HL-60/S4 (cell line): Measurements from ENCODE around the gene SPECC1L.

Source experiments
- in situ Hi-C: fragments of 300-500 bp; cut with MboI; formaldehyde crosslinking; loops from 2 replicates; pipeline ENCODE4 v1.14.3; 2022; ENCODE audit warnings: low sequenced_read_pairs

SPECC1L gene

DNA sequence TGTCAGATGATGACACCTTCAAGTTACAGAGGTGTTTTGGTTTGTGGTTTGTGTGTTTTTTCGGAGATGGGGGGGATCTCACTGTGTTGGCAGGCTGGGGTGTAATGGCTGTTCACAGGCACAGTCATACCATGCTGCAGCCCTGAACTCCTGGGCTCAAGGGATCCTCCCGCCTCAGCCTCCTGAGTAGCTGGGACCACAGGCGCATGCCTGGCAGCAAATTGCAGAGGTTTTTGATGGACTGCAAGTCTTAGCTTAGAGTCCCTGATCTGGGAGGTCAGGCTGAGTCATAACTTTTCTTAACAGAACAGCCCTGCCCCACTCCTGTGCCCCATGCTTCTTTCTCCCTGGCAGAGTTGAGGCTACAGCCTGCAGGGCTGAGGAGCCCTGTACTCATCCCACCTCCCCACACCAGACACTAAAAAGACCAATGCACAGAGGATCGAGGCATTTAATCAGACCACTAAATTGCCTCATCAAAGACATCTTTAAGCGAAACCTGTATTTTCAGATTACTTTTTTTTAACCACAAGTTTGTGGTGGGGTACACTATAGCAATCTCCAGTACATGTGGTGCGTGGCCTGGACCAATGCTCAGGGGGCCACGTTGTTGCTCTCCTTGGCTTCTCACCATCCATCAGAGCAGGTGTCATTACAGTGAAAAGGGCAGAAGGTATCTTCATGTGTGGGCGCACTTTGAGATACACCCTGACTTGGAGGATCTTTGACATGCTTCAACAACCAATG lies 139.7 kb downstream of the SPECC1L start:
- in situ Hi-C loops = loop anchor here (10.0 kb wide), 1 partner anchor 65 kb away; no protein-coding TSS in a partner anchor

GRCh38 chr22:24411256-24412004 lies 140.8 kb downstream of the SPECC1L start:
- in situ Hi-C loops = loop anchor here (10.0 kb wide), 1 partner anchor 67 kb away; no protein-coding TSS in a partner anchor

GRCh38 chr22:24412274-24412673 lies 141.6 kb downstream of the SPECC1L start:
- in situ Hi-C loops = loop anchor here (10.0 kb wide), 1 partner anchor 67 kb away; no protein-coding TSS in a partner anchor

- in situ Hi-C loops = loop anchor here (10.0 kb wide), 1 partner anchor 68 kb away; no protein-coding TSS in a partner anchor
Observed at GRCh38 chr22:24413271-24413670, 142.6 kb downstream of the SPECC1L start.

DNA sequence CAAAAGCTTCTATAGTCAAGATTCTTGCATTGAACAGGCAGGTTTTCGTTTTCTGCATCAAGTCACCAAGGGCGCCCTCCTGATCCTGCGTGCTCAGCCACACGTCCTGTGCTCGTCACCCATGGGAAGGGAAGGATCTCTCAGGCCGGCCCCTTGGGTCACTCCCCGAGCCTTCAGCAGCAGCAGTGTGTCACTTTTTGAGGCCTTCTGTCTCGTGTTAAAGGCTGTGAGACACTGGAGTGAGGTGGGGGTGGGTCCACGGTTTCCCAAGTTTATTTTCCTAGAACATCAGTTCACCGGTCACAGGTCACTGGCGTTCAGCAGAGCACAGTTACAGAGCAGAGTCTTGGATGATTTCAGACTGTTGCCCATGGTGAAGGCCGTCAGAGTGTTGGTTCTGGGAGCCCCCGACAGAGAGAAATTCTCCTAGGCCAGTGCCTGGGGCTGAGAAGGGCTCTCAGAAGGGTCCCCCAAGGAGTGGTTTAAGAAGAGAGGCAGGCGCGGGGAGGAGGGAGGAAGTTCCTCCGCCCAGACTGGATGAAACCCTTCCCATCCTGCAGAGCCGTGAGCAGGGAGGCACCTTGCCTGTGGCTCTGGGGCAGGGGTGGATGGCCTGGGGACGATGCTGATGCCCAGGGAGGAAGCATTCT lies 143.2 kb downstream of the SPECC1L start:
- in situ Hi-C loops = loop anchor here (10.0 kb wide), 1 partner anchor 69 kb away; no protein-coding TSS in a partner anchor

- in situ Hi-C loops = loop anchor here (10.0 kb wide), 1 partner anchor 70 kb away; no protein-coding TSS in a partner anchor
Observed at GRCh38 chr22:24414523-24414922, 143.9 kb downstream of the SPECC1L start.

DNA sequence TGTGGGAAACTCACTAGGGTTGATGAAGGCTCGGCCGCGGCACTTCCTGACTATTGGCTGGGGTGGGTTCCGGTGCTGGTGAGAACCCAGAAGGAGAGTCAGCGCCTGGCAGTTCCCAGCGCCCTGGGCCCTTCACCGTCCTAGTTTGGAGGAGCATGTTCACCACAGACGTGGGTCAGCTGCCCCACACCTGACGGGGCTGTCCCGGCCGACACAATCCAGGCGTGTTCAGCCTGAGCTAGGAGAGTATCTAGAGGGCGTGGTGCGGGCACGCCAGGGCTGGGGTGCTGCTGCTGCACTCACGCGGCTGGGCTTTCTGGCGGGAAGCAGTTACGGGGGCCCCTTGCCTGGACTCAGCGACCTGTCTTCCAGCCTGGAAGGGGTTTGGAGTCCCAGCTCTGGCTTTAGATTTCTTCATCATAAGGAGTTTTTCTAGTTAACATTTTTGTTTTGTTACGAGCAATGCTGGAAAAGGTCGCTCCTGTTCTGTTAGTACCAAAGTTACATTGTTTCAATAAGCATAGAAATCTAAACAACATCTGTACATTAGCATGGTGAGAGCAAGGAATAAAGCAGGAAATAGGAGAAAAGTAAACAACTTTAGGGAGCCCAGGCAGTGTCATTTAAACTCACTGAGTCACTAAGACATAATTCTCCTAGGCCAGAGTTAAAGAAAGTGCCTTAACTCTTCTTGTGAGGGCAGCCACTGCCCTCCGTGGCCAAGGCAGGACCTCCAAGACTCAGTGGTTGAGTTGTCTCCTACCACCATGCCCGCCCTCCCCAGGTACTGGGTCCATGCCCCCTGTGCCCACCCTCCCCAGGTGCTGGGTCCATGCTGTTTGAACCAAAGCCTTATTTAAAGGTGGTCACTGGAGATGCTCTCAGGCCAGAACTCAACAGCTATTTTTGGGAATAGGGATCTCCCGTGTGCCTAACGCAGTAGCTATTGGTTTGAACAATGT lies 144.6 kb downstream of the SPECC1L start:
- in situ Hi-C loops = loop anchor here (5.0 to 10.0 kb wide), 2 partner anchors 70 to 107 kb away; no protein-coding TSS in a partner anchor

DNA sequence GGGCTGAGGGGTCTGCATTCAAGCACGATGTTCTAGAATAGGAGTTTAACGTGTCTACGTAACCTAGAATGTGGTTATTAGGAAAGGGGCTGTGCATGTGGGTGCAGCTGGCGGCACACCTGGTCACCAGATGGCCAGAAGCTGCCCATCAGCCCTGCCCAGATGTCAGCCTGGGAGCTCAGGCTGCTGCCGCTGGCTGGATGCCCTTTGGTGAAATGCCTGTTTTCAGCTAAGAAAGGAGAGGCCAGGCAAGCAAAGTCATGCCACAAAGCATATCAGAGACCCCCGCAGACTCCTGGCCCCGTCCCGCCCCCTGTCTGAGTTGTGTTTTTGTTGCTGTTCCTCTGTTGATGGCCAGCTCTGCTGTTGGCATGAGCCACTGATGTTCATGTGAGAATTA lies 145.5 kb downstream of the SPECC1L start:
- in situ Hi-C loops = loop anchor here (5.0 to 10.0 kb wide), 2 partner anchors 71 to 106 kb away; no protein-coding TSS in a partner anchor

GRCh38 chr22:24416611-24417010 lies 146.0 kb downstream of the SPECC1L start:
- in situ Hi-C loops = loop anchor here (5.0 to 10.0 kb wide), 2 partner anchors 72 to 106 kb away; no protein-coding TSS in a partner anchor

DNA sequence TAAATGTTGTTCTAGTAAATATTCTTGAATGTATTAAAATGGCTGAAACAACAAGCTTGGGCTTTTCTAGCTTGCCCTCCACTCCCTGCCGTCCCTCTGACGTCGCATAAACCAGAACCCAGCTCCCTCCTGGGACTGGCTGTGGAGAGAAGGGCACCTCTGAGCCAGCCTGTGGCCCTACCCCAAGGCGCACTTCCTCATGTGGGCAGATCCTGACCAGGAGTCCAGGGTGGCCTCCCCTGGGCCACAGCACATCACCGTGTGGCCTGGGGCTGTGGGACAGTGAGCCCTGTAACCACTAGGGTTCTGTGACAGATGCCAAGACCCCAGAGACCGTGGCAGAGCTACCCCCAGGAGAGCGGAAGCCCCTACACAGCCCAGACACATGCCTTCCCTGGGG lies 146.6 kb downstream of the SPECC1L start:
- in situ Hi-C loops = loop anchor here (5.0 to 10.0 kb wide), 2 partner anchors 72 to 105 kb away; no protein-coding TSS in a partner anchor

DNA sequence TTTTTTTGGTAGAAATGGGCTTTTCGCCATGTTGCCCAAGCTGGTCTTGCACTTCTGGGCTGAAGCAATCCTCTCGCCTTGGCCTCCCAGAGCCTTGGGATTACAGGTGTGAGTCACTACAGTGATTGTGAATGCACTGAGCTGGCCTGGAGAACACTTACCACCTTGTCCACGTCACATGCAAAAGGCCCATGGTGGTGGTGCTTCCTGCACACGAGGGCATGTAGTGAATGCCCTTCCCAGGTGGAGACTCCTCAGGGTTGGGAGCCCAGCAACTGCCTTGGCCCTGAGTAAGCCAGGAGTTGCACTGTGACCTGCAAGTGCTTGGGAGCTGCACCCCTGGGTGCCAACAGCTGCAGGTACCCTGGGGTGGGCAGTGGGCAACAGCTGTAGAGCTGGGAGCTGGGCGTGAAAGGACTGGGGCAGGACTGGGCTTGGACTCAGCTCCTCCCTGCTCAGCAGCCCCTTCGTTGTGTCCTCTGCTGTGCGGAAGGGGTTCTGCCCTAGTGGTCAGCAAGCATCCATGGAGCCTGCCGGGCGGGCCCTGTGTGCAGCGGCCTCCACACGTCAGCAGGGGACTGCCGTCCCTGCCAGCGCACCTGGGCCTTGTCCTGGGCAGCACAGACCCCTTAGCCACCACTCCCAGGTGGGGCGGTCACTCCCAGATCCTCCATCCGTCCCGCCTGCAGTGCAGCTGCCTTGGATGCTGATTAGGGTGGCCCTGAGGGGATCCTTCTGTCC lies 147.4 kb downstream of the SPECC1L start:
- in situ Hi-C loops = loop anchor here (5.0 to 10.0 kb wide), 2 partner anchors 73 to 104 kb away; no protein-coding TSS in a partner anchor

- in situ Hi-C loops = loop anchor here (5.0 to 10.0 kb wide), 2 partner anchors 74 to 103 kb away; no protein-coding TSS in a partner anchor
Observed at GRCh38 chr22:24418786-24419474, 148.3 kb downstream of the SPECC1L start.

GRCh38 chr22:24419475-24419850 lies 148.8 kb downstream of the SPECC1L start:
- in situ Hi-C loops = loop anchor here (5.0 to 10.0 kb wide), 2 partner anchors 75 to 103 kb away; no protein-coding TSS in a partner anchor

DNA sequence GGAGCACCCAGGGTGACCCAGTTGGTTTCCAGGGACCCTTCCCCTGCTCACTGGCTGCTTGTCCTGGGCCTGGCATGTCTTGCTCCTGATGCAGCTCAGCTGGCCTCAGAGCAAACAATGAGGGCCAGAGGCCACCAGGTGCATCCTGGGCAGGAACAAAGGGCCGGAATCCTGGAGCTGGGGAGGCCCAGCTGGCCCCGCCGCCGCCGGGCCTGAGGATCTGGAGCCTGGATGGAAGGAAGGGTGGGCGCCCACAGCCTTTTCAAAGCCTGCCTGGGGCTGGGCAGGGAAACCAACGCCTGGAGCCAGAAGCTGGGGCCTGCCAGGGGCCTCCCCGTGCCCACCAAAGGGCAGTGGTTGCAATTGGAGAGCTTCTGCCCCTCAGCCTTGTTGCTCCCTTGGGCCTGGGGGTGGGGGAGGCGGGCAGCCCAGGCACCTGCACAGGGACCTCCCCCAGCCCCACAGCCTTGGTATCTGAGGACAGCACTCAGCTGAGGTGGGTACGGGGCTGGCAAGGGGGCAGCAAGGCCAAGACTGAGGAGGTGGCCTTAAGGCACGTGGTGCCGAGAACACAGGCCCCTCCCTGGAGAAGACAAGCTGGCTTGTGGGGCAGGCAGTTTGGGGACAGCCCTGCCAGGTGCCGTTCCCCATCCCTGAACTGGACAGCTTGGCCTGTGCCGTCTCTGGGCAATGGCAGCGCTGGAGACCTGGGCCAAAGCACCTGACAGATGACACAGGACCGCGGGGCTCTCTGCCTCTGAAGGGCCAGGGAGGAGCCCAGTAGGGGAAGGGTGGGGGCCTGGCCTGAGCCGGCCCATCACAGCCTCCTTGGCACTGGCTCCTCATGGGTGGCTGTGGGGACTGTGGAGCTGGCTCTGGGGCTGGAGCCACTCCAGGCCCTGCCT lies 149.7 kb downstream of the SPECC1L start:
- in situ Hi-C loops = no loop called here

GRCh38 chr22:24420977-24421343 lies 150.3 kb downstream of the SPECC1L start:
- in situ Hi-C loops = no loop called here

- in situ Hi-C loops = no loop called here
Observed at GRCh38 chr22:24421428-24421931, 150.8 kb downstream of the SPECC1L start.

- in situ Hi-C loops = no loop called here
Observed at GRCh38 chr22:24422102-24422665, 151.6 kb downstream of the SPECC1L start.
